B cell (primary cell): ENCODE data around the gene LMLN. TPM values are rescaled to one million over a fixed set of nuclear protein-coding genes. Genes with fewer than 3 reads are reported as not detected.

ENCODE experiments used
- ATAC-seq: fragments of 200-7000 bp; cut with Tn5 transposase; one replicate; pipeline ENCODE4 v1.10.0; 2021; ENCODE audit warnings: low read depth, mild to moderate bottlenecking, moderate number of reproducible peaks, moderate library complexity
- CTCF ChIA-PET: fragments of 350-600 bp; sonication (Branson Sonifier 250); formaldehyde crosslinking; loops from one replicate; lab custom pipeline; 2021; ENCODE audit warnings: antibody characterized with exemption, inconsistent platforms; lab: Charles Lee
- POLR2A ChIA-PET: fragments of 350-600 bp; sonication (Branson Sonifier 250); formaldehyde crosslinking; loops from one replicate; lab custom pipeline; 2021; ENCODE audit warnings: antibody characterized with exemption; lab: Charles Lee
- DNase-seq: peaks from one replicate; pipeline ENCODE4 v3.0.0; 2013
- H2AFZ ChIP-seq: 2 replicates; pipeline ENCODE4 v1.6.1; 2012; ENCODE audit warnings: mild to moderate bottlenecking, low read depth, low read length; ENCODE audit not compliant: insufficient read depth, poor library complexity, severe bottlenecking
- H3K27ac ChIP-seq, 2 donors: 1 replicate in 1 of 2; 2 replicates in 1 of 2; pipeline ENCODE4 v1.5.1; 2012 to 2013; ENCODE audit warnings: low read length in 2 of 2, mild to moderate bottlenecking in 2 of 2, moderate library complexity in 1 of 2
- H3K27me3 ChIP-seq, 4 experiments: fragments of 200-600 bp in 1 of 4; sonication (generic) in 1 of 4; replicated peaks in 1 of 4; 1 replicate in 2 of 4; 2 replicates in 2 of 4; pipeline versions ENCODE4 v1.6.1 to v1.7.0; 2013 to 2016; ENCODE audit warnings: low read length in 3 of 4, mild to moderate bottlenecking in 2 of 4, mixed read lengths in 1 of 4, moderate library complexity in 1 of 4; ENCODE audit not compliant: insufficient read depth in 4 of 4, control insufficient read depth in 3 of 4; ENCODE audit errors: control extremely low read depth in 1 of 4
- H3K36me3 ChIP-seq, 2 experiments: replicated peaks in 1 of 2; 1 replicate in 1 of 2; 2 replicates in 1 of 2; pipeline versions ENCODE4 v1.6.1 to v1.7.1; 2013; ENCODE audit warnings: low read length in 1 of 2; ENCODE audit not compliant: insufficient read depth in 2 of 2, control insufficient read depth in 1 of 2; ENCODE audit errors: control extremely low read depth in 1 of 2, extremely low read depth in 1 of 2
- H3K4me1 ChIP-seq, 2 donors: fragments of 200-600 bp in 1 of 2; sonication (generic) in 1 of 2; 1 replicate in 1 of 2; 2 replicates in 1 of 2; pipeline versions ENCODE4 v1.5.1 to v1.6.1; 2013 to 2017; ENCODE audit warnings: low read length in 2 of 2; ENCODE audit not compliant: control insufficient read depth in 2 of 2, insufficient read depth in 2 of 2
- H3K4me2 ChIP-seq: replicated peaks from 2 replicates; pipeline ENCODE3; 2012; ENCODE audit warnings: mild to moderate bottlenecking, low read depth, low read length; ENCODE audit not compliant: poor library complexity, severe bottlenecking
- H3K4me3 ChIP-seq, 5 experiments: fragments of 200-600 bp in 1 of 5; sonication (generic) in 1 of 5; 1 replicate in 3 of 5; 2 replicates in 2 of 5; pipeline versions ENCODE4 v1.5.1 to v1.7.0; 2011 to 2016; ENCODE audit warnings: low read length in 4 of 5, mild to moderate bottlenecking in 4 of 5, low read depth in 2 of 5, control low read depth in 1 of 5, moderate library complexity in 1 of 5; ENCODE audit not compliant: insufficient read depth in 1 of 5; ENCODE audit errors: control extremely low read depth in 1 of 5, extremely low read depth in 1 of 5
- H3K79me2 ChIP-seq: fragments of 200-600 bp; sonication (generic); one replicate; pipeline ENCODE4 v1.6.0; 2016; ENCODE audit warnings: low read length; ENCODE audit not compliant: control insufficient read depth, insufficient read depth
- H3K9ac ChIP-seq: fragments of 200-600 bp; sonication (generic); 2 replicates; pipeline ENCODE4 v1.6.1; 2017; ENCODE audit warnings: mild to moderate bottlenecking, low read length, moderate library complexity
- H3K9me3 ChIP-seq, 3 donors: one replicate each; pipeline versions ENCODE4 v1.6.1 to v1.7.1; 2013; ENCODE audit warnings: low read length in 2 of 3; ENCODE audit not compliant: control insufficient read depth in 2 of 3, insufficient read depth in 1 of 3; ENCODE audit errors: control extremely low read depth in 1 of 3
- H4K20me1 ChIP-seq: 2 replicates; pipeline ENCODE4 v1.6.0; 2012; ENCODE audit warnings: mild to moderate bottlenecking, low read length; ENCODE audit not compliant: insufficient read depth, control insufficient read depth, poor library complexity, severe bottlenecking
- H3K27ac Mint-ChIP-seq: one replicate; pipeline ENCODE4 v1.8.0; 2021; ENCODE audit warnings: mixed read lengths
- H3K27me3 Mint-ChIP-seq: one replicate; pipeline ENCODE4 v1.8.0; 2021; ENCODE audit warnings: mixed read lengths
- H3K4me1 Mint-ChIP-seq: one replicate; pipeline ENCODE4 v1.8.0; 2021; ENCODE audit warnings: mixed read lengths
- H3K4me3 Mint-ChIP-seq: one replicate; pipeline ENCODE4 v1.8.0; 2021; ENCODE audit warnings: mixed read lengths
- H3K9me3 Mint-ChIP-seq: one replicate; pipeline ENCODE4 v1.8.0; 2022; ENCODE audit warnings: mixed read lengths; ENCODE audit not compliant: insufficient read depth
- CTCF ChIP-seq: fragments of 200-600 bp; IDR thresholded peaks from one replicate; pipeline ENCODE4 v1.8.0; 2022; ENCODE audit warnings: antibody characterized with exemption, mild to moderate bottlenecking
- EZH2 ChIP-seq: IDR thresholded peaks from 2 replicates; pipeline ENCODE4 v1.6.1; 2012; ENCODE audit warnings: borderline replicate concordance, low read depth, mild to moderate bottlenecking, moderate library complexity, low read length; ENCODE audit not compliant: insufficient read depth, poor library complexity, severe bottlenecking
- WGBS: methylation state at CpG from one replicate; pipeline ENCODE4 v1.1.5; 2013; ENCODE audit warnings: missing lambda C conversion rate; ENCODE audit not compliant: insufficient coverage; 5-methylcytosine and 5-hydroxymethylcytosine counted together
- intact Hi-C: fragments of 100-400 bp; cut with micrococcal nuclease; formaldehyde crosslinking; loops from one replicate; pipeline ENCODE4 v1.10.0; 2022
- polyA plus RNA-seq: library from polyadenylated mRNA; depleted of rRNA; stranded (reverse); fragments of >200 nt; gene quantifications from 2 replicates; pipeline ENCODE4 v1.2.3, GENCODE V29; 2012
- total RNA-seq, 2 donors: library from RNA; stranded (reverse); fragments of 120-200 nt in 1 of 2; gene quantifications; 1 replicate in 1 of 2; 2 replicates in 1 of 2; pipeline versions ENCODE4 v1.2.3 to v1.2.4, GENCODE V29; 2013 to 2022

Gene LMLN
- total and polyA plus RNA-seq, 2 donors (not counting 1 experiment from before 2014, with no cell fraction given) = 1.4 to 6.7 TPM

GRCh38 chr3:197970588-197970987 lies 10.6 kb downstream of the LMLN start:
- intact Hi-C loops = no loop called here
- Histone ChIP-seq H3K79me2 (no peaks in the 10 kb centered on the region), H4K20me1 (no peaks in the 10 kb centered on the region), H3K27me3 (no peaks in the 10 kb centered on the region), H3K9ac (no peak overlapping the region), H3K27ac (no peak overlapping the region), H3K36me3 (no peaks in the 10 kb centered on the region), H3K9me3 (peaks cover 0 to 21% (median 17%) of the 10 kb centered on the region in 3 donors), H3K4me3 (no peak overlapping the region), H2AFZ (no peak overlapping the region), H3K4me2 (no peak overlapping the region), H3K4me1 (no peaks in the 10 kb centered on the region)
- ATAC-seq = no peak
- peaks cover 4% of the 10 kb centered on the region for H3K9me3 Mint-ChIP-seq
- peaks cover 2% of the 10 kb centered on the region for H3K27me3 Mint-ChIP-seq
- DNase-seq = no peak
- WGBS = 100% methylated on average over 1 of the region's 3 CpGs
- ChIA-PET POLR2A (no interaction called here), CTCF (no interaction called here)
- no peak overlapping the region for H3K4me3 Mint-ChIP-seq
- TF ChIP-seq CTCF = no peak
- no peak overlapping the region for H3K27ac Mint-ChIP-seq
- no peaks in the 10 kb centered on the region for H3K4me1 Mint-ChIP-seq

- Histone ChIP-seq H3K9ac (no peak overlapping the region), H3K36me3 (no peaks in the 10 kb centered on the region), H3K9me3 (peaks cover 0 to 5% (median 3%) of the 10 kb centered on the region in 3 donors), H3K27me3 (no peaks in the 10 kb centered on the region), H3K4me2 (no peak overlapping the region), H3K4me3 (no peak overlapping the region), H3K79me2 (no peaks in the 10 kb centered on the region), H2AFZ (no peak overlapping the region), H4K20me1 (no peaks in the 10 kb centered on the region), H3K27ac (no peak overlapping the region), H3K4me1 (no peaks in the 10 kb centered on the region)
- Mint-ChIP-seq H3K27ac (no peak overlapping the region), H3K4me3 (no peak overlapping the region), H3K27me3 (no peaks in the 10 kb centered on the region), H3K9me3 (no peaks in the 10 kb centered on the region), H3K4me1 (no peaks in the 10 kb centered on the region)
- ChIA-PET CTCF (no interaction called here), POLR2A (no interaction called here)
- ATAC-seq (no peak), DNase-seq (no peak)
- intact Hi-C loops = no loop called here
- no peak for TF ChIP-seq EZH2
- TF ChIP-seq CTCF = no peak
- WGBS = no CpG with 5 or more reads among the region's 1 CpG
These were observed 14.0 kb downstream of the LMLN start for GRCh38 chr3:197974016-197974415.
